GM23338 (cell line): Measurements from ENCODE around the gene LAMC3. TPM values are rescaled to one million over a fixed set of nuclear protein-coding genes. Genes with fewer than 3 reads are reported as not detected.
A peak's percentile ranks its signal among the peaks of the same experiment; 100 is the strongest.

ENCODE experiments used
- ATAC-seq: fragments of 200-7000 bp; cut with Tn5 transposase; 3 replicates; pipeline ENCODE4 v1.9.1; 2020
- DNase-seq: peaks from one replicate; pipeline ENCODE4 v3.0.0-alpha.2; 2015; ENCODE audit warnings: low spot score
- H2AFZ ChIP-seq: fragments of 200-600 bp; sonication (generic); 2 replicates; pipeline ENCODE4 v1.8.0; 2016; ENCODE audit warnings: antibody characterized with exemption, mild to moderate bottlenecking, moderate library complexity
- H3F3A ChIP-seq: fragments of 200-600 bp; sonication (generic); replicated peaks from 2 replicates; pipeline ENCODE4 v1.8.0; 2017; ENCODE audit warnings: antibody characterized with exemption, mixed run types, low read depth
- H3K27ac ChIP-seq: fragments of 200-600 bp; sonication (generic); 2 replicates; pipeline ENCODE4 v1.6.1; 2016; ENCODE audit warnings: low read depth
- H3K27me3 ChIP-seq: fragments of 200-600 bp; sonication (generic); 2 replicates; pipeline ENCODE4 v1.8.0; 2016; ENCODE audit warnings: mild to moderate bottlenecking, mixed run types, moderate library complexity; ENCODE audit not compliant: insufficient read depth
- H3K36me3 ChIP-seq: fragments of 200-600 bp; sonication (generic); 2 replicates; pipeline ENCODE4 v1.8.0; 2016; ENCODE audit warnings: mild to moderate bottlenecking; ENCODE audit not compliant: insufficient read depth
- H3K4me1 ChIP-seq: fragments of 200-600 bp; sonication (generic); 2 replicates; pipeline ENCODE4 v1.8.0; 2016; ENCODE audit warnings: mild to moderate bottlenecking, moderate library complexity; ENCODE audit not compliant: insufficient read depth
- H3K4me2 ChIP-seq: fragments of 200-600 bp; sonication (generic); 2 replicates; pipeline ENCODE4 v1.7.1; 2017; ENCODE audit warnings: mixed run types
- H3K4me3 ChIP-seq: fragments of 200-600 bp; sonication (generic); 2 replicates; pipeline ENCODE4 v1.6.1; 2016; ENCODE audit warnings: mixed run types
- H3K79me2 ChIP-seq: fragments of 200-600 bp; sonication (generic); replicated peaks from 2 replicates; pipeline ENCODE4 v1.8.0; 2017; ENCODE audit warnings: mild to moderate bottlenecking; ENCODE audit not compliant: insufficient read depth
- H3K9me2 ChIP-seq: fragments of 200-600 bp; sonication (generic); 2 replicates; pipeline ENCODE4 v1.8.0; 2017; ENCODE audit not compliant: insufficient read depth
- H4K20me1 ChIP-seq: fragments of 200-600 bp; sonication (generic); replicated peaks from 2 replicates; pipeline ENCODE4 v1.8.0; 2017; ENCODE audit warnings: mild to moderate bottlenecking; ENCODE audit not compliant: insufficient read depth
- H3K27ac Mint-ChIP-seq: 2 replicates; pipeline ENCODE4 v1.8.0; 2020; ENCODE audit warnings: inconsistent platforms, mild to moderate bottlenecking, moderate library complexity, mixed read lengths
- H3K27me3 Mint-ChIP-seq: 3 replicates; pipeline ENCODE4 v1.8.0; 2022; ENCODE audit warnings: low read depth, mild to moderate bottlenecking, moderate library complexity, mixed read lengths, inconsistent platforms; ENCODE audit not compliant: insufficient read depth, poor library complexity
- H3K36me3 Mint-ChIP-seq: 3 replicates; pipeline ENCODE4 v1.8.0; 2021; ENCODE audit warnings: low read depth, mild to moderate bottlenecking, inconsistent platforms, moderate library complexity, mixed read lengths
- H3K4me1 Mint-ChIP-seq: 3 replicates; pipeline ENCODE4 v1.8.0; 2020; ENCODE audit warnings: mild to moderate bottlenecking, inconsistent platforms, mixed read lengths
- H3K4me3 Mint-ChIP-seq: 3 replicates; pipeline ENCODE4 v1.8.0; 2021; ENCODE audit warnings: moderate library complexity, mild to moderate bottlenecking, inconsistent platforms, mixed read lengths
- H3K9me3 Mint-ChIP-seq: 3 replicates; pipeline ENCODE4 v1.8.0; 2020; ENCODE audit warnings: moderate library complexity, mild to moderate bottlenecking, inconsistent platforms, mixed read lengths
- CREB1 ChIP-seq: fragments of 250-450 bp; sonication (Bioruptor Pico); IDR thresholded peaks from 2 replicates; pipeline ENCODE4 v1.5.0; 2020; ENCODE audit warnings: low read depth, mild to moderate bottlenecking, moderate library complexity
- EZH2 ChIP-seq: fragments of 200-600 bp; sonication (generic); IDR thresholded peaks from one replicate; pipeline ENCODE4 v1.8.0; 2017; ENCODE audit warnings: antibody characterized with exemption, mild to moderate bottlenecking, low read depth; ENCODE audit not compliant: unreplicated experiment
- EZH2phosphoT487 ChIP-seq: fragments of 200-600 bp; sonication (generic); IDR thresholded peaks from one replicate; pipeline ENCODE4 v1.8.1; 2018; ENCODE audit warnings: antibody characterized with exemption; ENCODE audit not compliant: unreplicated experiment
- JUNB ChIP-seq: IDR thresholded peaks from one replicate; pipeline ENCODE4 v1.6.1; 2016; ENCODE audit warnings: antibody characterized with exemption; ENCODE audit not compliant: unreplicated experiment
- NANOG ChIP-seq: IDR thresholded peaks from 2 replicates; pipeline ENCODE4 v1.6.1; 2016; ENCODE audit warnings: antibody characterized with exemption, borderline replicate concordance
- POLR2AphosphoS5 ChIP-seq: IDR thresholded peaks from 2 replicates; pipeline ENCODE4 v1.6.1; 2016; ENCODE audit warnings: antibody characterized with exemption, low read depth
- ZNF114 ChIP-seq: fragments of 250-450 bp; sonication (Bioruptor Pico); IDR thresholded peaks from 2 replicates; pipeline ENCODE4 v1.5.0; 2020; ENCODE audit warnings: mild to moderate bottlenecking, moderate library complexity
- ZNF331 ChIP-seq: fragments of 250-450 bp; sonication (Bioruptor Pico); IDR thresholded peaks from 2 replicates; pipeline ENCODE4 v1.5.0; 2020; ENCODE audit warnings: low read depth, mild to moderate bottlenecking, moderate library complexity
- polyA plus RNA-seq: library from polyadenylated mRNA; unstranded; fragments of >200 nt; fragmentation: Nextera tagmentation; extraction: Ambion mirVana; gene quantifications from 2 replicates; pipeline ENCODE4 v1.2.1, GENCODE V29; 2016
- total RNA-seq: library from RNA; depleted of rRNA; stranded (reverse); fragments of >200 nt; shearing (Covaris generic); gene quantifications from 2 replicates; pipeline ENCODE4 v1.2.3, GENCODE V29; 2014
- TF ChIP-seq, protein P1 (sequence below), 2 experiments: fragments of 200-600 bp in 1 of 2; sonication (generic) in 1 of 2; conservative IDR thresholded peaks; 2 replicates each; pipeline versions ENCODE4 v1.5.1 to v1.6.1; 2016 to 2017; ENCODE audit warnings: antibody characterized with exemption in 2 of 2, low read depth in 2 of 2, mild to moderate bottlenecking in 2 of 2, moderate library complexity in 1 of 2
- TF ChIP-seq, protein P2 (sequence below): IDR thresholded peaks from 2 replicates; pipeline ENCODE4 v1.6.1; 2016; ENCODE audit warnings: antibody characterized with exemption
- TF ChIP-seq, protein P3 (sequence below): IDR thresholded peaks from one replicate; pipeline ENCODE4 v1.6.1; 2018; ENCODE audit warnings: antibody characterized with exemption; ENCODE audit not compliant: unreplicated experiment

The LAMC3 gene
- total and polyA plus RNA-seq, 2 experiments from 2014 or later, result 9.0 to 27.4 TPM

DNA sequence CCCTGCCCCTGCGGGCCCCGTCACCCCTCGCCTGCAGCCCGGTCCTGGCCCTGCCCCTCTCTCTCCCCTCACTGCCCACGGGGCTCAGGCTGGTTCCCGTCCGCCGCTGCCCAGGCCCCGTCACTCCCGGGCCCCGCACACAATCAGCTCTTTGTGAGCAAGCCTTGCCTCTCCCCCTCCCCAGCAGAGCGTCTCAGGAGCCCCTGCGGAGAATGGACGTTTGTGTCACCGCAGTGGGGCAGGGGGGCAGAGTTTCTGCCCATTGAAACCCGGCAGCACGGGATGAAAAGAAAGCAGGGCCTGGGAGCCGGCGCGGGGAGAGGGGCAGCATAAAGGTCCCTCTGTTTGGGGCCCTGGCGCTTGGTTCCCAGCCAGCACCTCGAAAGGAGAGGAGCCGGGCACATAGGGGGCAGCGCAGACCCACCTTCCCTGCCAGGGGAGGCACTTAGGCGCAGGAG, 102.9 kb downstream of the LAMC3 start:
- Mint-ChIP-seq H3K27ac (no peak overlapping the region), H3K9me3 (no peaks in the 10 kb centered on the region), H3K4me1 (peaks cover 25% of the 10 kb centered on the region), H3K27me3 (peaks cover 19% of the 10 kb centered on the region), H3K36me3 (peaks cover 78% of the 10 kb centered on the region), H3K4me3 (no peak overlapping the region)
- 0 out of 2 replicates have a peak, but pooled peaks cover 3% of the 10 kb centered on the region for H3F3A ChIP-seq
- no peaks in the 10 kb centered on the region for H3K27me3 ChIP-seq
- TF ChIP-seq, protein P1, sequence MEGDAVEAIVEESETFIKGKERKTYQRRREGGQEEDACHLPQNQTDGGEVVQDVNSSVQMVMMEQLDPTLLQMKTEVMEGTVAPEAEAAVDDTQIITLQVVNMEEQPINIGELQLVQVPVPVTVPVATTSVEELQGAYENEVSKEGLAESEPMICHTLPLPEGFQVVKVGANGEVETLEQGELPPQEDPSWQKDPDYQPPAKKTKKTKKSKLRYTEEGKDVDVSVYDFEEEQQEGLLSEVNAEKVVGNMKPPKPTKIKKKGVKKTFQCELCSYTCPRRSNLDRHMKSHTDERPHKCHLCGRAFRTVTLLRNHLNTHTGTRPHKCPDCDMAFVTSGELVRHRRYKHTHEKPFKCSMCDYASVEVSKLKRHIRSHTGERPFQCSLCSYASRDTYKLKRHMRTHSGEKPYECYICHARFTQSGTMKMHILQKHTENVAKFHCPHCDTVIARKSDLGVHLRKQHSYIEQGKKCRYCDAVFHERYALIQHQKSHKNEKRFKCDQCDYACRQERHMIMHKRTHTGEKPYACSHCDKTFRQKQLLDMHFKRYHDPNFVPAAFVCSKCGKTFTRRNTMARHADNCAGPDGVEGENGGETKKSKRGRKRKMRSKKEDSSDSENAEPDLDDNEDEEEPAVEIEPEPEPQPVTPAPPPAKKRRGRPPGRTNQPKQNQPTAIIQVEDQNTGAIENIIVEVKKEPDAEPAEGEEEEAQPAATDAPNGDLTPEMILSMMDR (conservative IDR thresholded peaks at IDR 0.05; ENCODE audit: low read depth in 2 of 2), result peak; percentile 28 to 36; a peak in 2 of 4 replicates
- TF ChIP-seq EZH2, result no peak
- no peak for TF ChIP-seq ZNF331 (CRISPR knock-in tag)
- TF ChIP-seq, protein P2, sequence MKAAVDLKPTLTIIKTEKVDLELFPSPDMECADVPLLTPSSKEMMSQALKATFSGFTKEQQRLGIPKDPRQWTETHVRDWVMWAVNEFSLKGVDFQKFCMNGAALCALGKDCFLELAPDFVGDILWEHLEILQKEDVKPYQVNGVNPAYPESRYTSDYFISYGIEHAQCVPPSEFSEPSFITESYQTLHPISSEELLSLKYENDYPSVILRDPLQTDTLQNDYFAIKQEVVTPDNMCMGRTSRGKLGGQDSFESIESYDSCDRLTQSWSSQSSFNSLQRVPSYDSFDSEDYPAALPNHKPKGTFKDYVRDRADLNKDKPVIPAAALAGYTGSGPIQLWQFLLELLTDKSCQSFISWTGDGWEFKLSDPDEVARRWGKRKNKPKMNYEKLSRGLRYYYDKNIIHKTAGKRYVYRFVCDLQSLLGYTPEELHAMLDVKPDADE, result no peak
- no peaks in the 10 kb centered on the region for H3K79me2 ChIP-seq
- peak overlapping the region; percentile 69 for H3K27ac ChIP-seq
- H4K20me1 ChIP-seq, result 0 out of 2 replicates have a peak, but pooled peaks cover 6% of the 10 kb centered on the region
- peak; percentile 71 for ATAC-seq
- H3K4me3 ChIP-seq, result no peak overlapping the region
- H3K36me3 ChIP-seq, result peaks cover 20% of the 10 kb centered on the region
- no peak overlapping the region for H2AFZ ChIP-seq
- peaks cover 7% of the 10 kb centered on the region for H3K4me1 ChIP-seq
- peak; percentile 32 for DNase-seq
- H3K4me2 ChIP-seq, result no peak overlapping the region
- H3K9me2 ChIP-seq, result no peaks in the 10 kb centered on the region

DNA sequence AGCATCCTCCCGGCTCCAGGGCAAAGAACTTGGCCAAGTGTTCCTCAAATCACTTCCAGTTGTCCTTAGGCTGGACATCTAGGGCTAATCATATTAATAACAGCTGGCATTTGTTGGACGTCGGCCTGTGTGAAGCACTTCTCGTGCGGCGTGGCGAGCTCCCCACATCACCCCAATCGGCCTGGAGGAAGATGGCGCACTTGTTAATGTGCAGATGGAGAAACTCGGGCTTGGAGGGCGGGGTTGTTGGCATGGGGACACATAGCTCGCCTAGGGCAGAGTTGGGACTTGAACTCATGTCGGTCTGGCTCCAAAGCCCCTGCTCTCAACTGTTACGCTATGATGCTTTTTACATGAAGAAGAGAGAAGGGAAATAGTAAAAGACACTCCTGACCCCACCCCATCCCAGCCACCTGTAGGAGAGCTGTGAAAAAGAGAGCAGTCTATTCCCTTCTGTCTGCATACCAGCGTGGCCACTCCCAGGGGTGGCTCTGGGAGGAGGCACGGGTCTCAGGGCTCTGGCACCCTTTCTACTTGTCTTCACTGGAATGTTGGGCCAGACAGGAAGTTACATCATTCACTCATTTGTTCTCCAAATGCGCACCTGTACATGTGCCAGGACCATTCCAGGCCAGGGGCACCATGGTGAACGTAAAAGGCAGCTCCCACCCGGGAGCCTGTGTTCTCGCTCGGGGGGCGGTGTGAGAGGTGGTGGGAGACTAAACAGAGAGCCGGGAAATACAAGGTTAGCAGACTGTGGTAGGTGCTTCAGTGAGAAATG, 103.6 kb downstream of the LAMC3 start:
- Histone ChIP-seq H4K20me1 (0 out of 2 replicates have a peak, but pooled peaks cover 2% of the 10 kb centered on the region), H3F3A (0 out of 2 replicates have a peak, but pooled peaks cover 3% of the 10 kb centered on the region), H3K9me2 (no peaks in the 10 kb centered on the region), H2AFZ (no peak overlapping the region), H3K4me2 (no peak overlapping the region), H3K79me2 (no peaks in the 10 kb centered on the region), H3K4me1 (peaks cover 7% of the 10 kb centered on the region), H3K27me3 (no peaks in the 10 kb centered on the region), H3K4me3 (no peak overlapping the region), H3K27ac (peak overlapping the region; percentile 69; the same call in 1 of the 2 replicates), H3K36me3 (peaks cover 20% of the 10 kb centered on the region)
- no peaks in the 10 kb centered on the region for H3K9me3 Mint-ChIP-seq
- H3K27ac Mint-ChIP-seq, result peak overlapping the region; percentile 90
- H3K27me3 Mint-ChIP-seq, result peaks cover 19% of the 10 kb centered on the region
- H3K4me1 Mint-ChIP-seq, result peaks cover 22% of the 10 kb centered on the region
- DNase-seq (no peak), ATAC-seq (no peak)
- peaks cover 77% of the 10 kb centered on the region for H3K36me3 Mint-ChIP-seq
- peak overlapping the region; percentile 0; the same call in 1 of the 3 replicates for H3K4me3 Mint-ChIP-seq
- TF ChIP-seq ZNF331 (CRISPR knock-in tag) (no peak), EZH2 (no peak), ZNF114 (CRISPR knock-in tag) (no peak), NANOG (no peak), CREB1 (CRISPR knock-in tag) (no peak), JUNB (no peak), POLR2AphosphoS5 (no peak), EZH2phosphoT487 (no peak)
- TF ChIP-seq, protein P3, sequence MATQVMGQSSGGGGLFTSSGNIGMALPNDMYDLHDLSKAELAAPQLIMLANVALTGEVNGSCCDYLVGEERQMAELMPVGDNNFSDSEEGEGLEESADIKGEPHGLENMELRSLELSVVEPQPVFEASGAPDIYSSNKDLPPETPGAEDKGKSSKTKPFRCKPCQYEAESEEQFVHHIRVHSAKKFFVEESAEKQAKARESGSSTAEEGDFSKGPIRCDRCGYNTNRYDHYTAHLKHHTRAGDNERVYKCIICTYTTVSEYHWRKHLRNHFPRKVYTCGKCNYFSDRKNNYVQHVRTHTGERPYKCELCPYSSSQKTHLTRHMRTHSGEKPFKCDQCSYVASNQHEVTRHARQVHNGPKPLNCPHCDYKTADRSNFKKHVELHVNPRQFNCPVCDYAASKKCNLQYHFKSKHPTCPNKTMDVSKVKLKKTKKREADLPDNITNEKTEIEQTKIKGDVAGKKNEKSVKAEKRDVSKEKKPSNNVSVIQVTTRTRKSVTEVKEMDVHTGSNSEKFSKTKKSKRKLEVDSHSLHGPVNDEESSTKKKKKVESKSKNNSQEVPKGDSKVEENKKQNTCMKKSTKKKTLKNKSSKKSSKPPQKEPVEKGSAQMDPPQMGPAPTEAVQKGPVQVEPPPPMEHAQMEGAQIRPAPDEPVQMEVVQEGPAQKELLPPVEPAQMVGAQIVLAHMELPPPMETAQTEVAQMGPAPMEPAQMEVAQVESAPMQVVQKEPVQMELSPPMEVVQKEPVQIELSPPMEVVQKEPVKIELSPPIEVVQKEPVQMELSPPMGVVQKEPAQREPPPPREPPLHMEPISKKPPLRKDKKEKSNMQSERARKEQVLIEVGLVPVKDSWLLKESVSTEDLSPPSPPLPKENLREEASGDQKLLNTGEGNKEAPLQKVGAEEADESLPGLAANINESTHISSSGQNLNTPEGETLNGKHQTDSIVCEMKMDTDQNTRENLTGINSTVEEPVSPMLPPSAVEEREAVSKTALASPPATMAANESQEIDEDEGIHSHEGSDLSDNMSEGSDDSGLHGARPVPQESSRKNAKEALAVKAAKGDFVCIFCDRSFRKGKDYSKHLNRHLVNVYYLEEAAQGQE, result no peak
- TF ChIP-seq, protein P1 (conservative IDR thresholded peaks at IDR 0.05; ENCODE audit: low read depth in 2 of 2), result no peak
- TF ChIP-seq, protein P2, result no peak
